ENCODE results near the gene UBE2E3. TPM values are rescaled to one million over a fixed set of nuclear protein-coding genes. Genes with fewer than 3 reads are reported as not detected.

UBE2E3 gene
- total RNA-seq, 2 experiments from 2014 or later = 26.7 to 29.4 TPM

- H3K9me3 Mint-ChIP-seq = no peaks in the 10 kb centered on the region
- no peak for TF ChIP-seq CTCF (IDR thresholded peaks at IDR 0.05)
- intact Hi-C loops (cut with micrococcal nuclease) = no loop called here
- no peak overlapping the region for H3K4me3 Mint-ChIP-seq
- ChIA-PET CTCF (interaction anchor here (1.2 kb wide), 1 partner anchor 55 kb away, joined by 3 read pairs; no protein-coding TSS in a partner anchor), POLR2A (no interaction called here)
- ATAC-seq (no peak), DNase-seq (no peak)
- no peaks in the 10 kb centered on the region for H3K36me3 Mint-ChIP-seq (ENCODE audit: low read depth)
- no peaks in the 10 kb centered on the region for H3K4me1 Mint-ChIP-seq (ENCODE audit: low read depth)
- H3K27ac Mint-ChIP-seq = no peak overlapping the region
- H3K27me3 Mint-ChIP-seq = peaks cover 16% of the 10 kb centered on the region
Observed at GRCh38 chr2:180952082-180952481, 28.3 kb upstream of the UBE2E3 start.

- no peak for TF ChIP-seq CTCF (IDR thresholded peaks at IDR 0.05)
- Mint-ChIP-seq H3K36me3 (ENCODE audit: low read depth) (no peaks in the 10 kb centered on the region), H3K9me3 (no peaks in the 10 kb centered on the region), H3K27ac (no peak overlapping the region), H3K27me3 (peaks cover 17% of the 10 kb centered on the region), H3K4me3 (no peak overlapping the region), H3K4me1 (ENCODE audit: low read depth) (no peaks in the 10 kb centered on the region)
- no peak for DNase-seq
- POLR2A ChIA-PET = interaction anchor here (1.8 kb wide), 1 partner anchor 28 kb away, joined by 5 read pairs; the partner anchor contains the start of gene UBE2E3
- no peak for ATAC-seq
- intact Hi-C loops (cut with micrococcal nuclease) = no loop called here
- CTCF ChIA-PET = interaction anchor here (1.2 kb wide), 1 partner anchor 55 kb away, joined by 3 read pairs; no protein-coding TSS in a partner anchor
Observed at GRCh38 chr2:180952731-180953336, 27.6 kb upstream of the UBE2E3 start.

GRCh38 chr2:180953550-180953949, 26.9 kb upstream of the UBE2E3 start:
- Mint-ChIP-seq H3K27me3 (peaks cover 18% of the 10 kb centered on the region), H3K4me3 (no peak overlapping the region), H3K4me1 (ENCODE audit: low read depth) (no peaks in the 10 kb centered on the region), H3K36me3 (ENCODE audit: low read depth) (no peaks in the 10 kb centered on the region), H3K9me3 (no peaks in the 10 kb centered on the region), H3K27ac (no peak overlapping the region)
- POLR2A ChIA-PET = interaction anchor here (1.8 kb wide), 1 partner anchor 27 kb away, joined by 5 read pairs; the partner anchor contains the start of gene UBE2E3
- CTCF ChIA-PET = no interaction called here
- intact Hi-C loops (cut with micrococcal nuclease) = no loop called here
- no peak for ATAC-seq
- no peak for TF ChIP-seq CTCF (IDR thresholded peaks at IDR 0.05)
- no peak for DNase-seq

- no peak for ATAC-seq
- H3K9me3 Mint-ChIP-seq = no peaks in the 10 kb centered on the region
- H3K27me3 Mint-ChIP-seq = peaks cover 17% of the 10 kb centered on the region
- H3K27ac Mint-ChIP-seq = no peak overlapping the region
- DNase-seq = no peak
- H3K4me1 Mint-ChIP-seq (ENCODE audit: low read depth) = no peaks in the 10 kb centered on the region
- no peak overlapping the region for H3K4me3 Mint-ChIP-seq
- CTCF ChIA-PET = no interaction called here
- POLR2A ChIA-PET = no interaction called here
- intact Hi-C loops (cut with micrococcal nuclease) = no loop called here
- TF ChIP-seq CTCF (IDR thresholded peaks at IDR 0.05) = no peak
- no peaks in the 10 kb centered on the region for H3K36me3 Mint-ChIP-seq (ENCODE audit: low read depth)
Observed at GRCh38 chr2:180955101-180955500, 25.3 kb upstream of the UBE2E3 start.

- Mint-ChIP-seq H3K4me1 (ENCODE audit: low read depth) (no peaks in the 10 kb centered on the region), H3K36me3 (ENCODE audit: low read depth) (no peaks in the 10 kb centered on the region), H3K9me3 (no peaks in the 10 kb centered on the region), H3K4me3 (no peak overlapping the region), H3K27me3 (peaks cover 6% of the 10 kb centered on the region), H3K27ac (no peak overlapping the region)
- TF ChIP-seq CTCF (IDR thresholded peaks at IDR 0.05) = no peak
- ChIA-PET POLR2A (no interaction called here), CTCF (no interaction called here)
- intact Hi-C loops (cut with micrococcal nuclease) = no loop called here
- no peak for DNase-seq
- no peak for ATAC-seq
Observed at GRCh38 chr2:180959787-180960186, 20.6 kb upstream of the UBE2E3 start.
